HG03196 (cell line): ENCODE data around the gene ZNF367.

Source experiments
- ATAC-seq: cut with Tn5 transposase; IDR thresholded peaks from one replicate; pipeline ENCODE4 v1.9.1; 2021; ENCODE audit not compliant: unreplicated experiment

The ZNF367 gene

DNA sequence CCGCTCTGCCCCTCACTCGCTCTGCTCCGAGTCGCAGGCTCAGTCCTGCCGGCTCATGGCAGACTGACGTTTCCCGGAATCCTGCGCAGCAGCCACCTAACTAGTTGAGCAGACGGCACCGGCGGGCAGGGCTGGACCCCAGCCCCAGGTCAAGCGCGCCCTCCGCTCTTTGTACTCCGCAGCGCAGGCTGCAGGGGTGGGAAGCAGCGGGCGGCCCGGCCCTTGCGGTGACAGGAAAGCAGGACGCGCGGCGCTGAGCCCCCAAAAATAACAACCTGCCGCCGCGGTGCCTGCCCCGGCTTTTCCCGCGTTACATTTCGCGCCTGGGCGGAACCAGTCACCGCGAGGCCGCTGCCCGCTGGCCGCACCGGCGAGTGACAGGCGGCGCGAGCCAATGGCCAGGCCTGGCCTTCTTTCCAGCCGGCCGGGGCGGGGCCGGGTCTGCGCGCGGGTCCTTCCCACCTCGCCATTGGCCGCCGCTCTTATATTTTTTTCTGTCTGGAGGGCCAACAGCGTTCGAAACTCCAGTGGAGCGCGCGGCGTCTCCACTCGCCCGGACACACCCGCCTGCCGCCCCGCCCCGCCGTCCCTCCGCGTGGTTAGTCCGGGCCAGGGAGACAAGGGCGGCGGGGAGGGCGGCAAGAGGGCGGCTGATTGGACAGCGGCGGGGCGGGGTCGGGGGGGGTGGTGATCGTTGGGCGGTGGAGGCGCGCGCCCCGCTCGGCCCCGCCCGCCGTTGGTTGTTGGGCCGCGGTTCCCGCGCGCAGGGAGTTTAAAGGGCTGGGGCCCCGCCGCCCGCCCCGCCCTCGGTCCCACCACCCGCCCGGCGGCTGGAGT lies at the start of gene ZNF367:
Gene ZNF367, minus strand, starts transcription at position 288 of the 837 bp plus-strand sequence. CDS start 338 bp downstream, outside the sequence.
- peak; percentile 61 for ATAC-seq

DNA sequence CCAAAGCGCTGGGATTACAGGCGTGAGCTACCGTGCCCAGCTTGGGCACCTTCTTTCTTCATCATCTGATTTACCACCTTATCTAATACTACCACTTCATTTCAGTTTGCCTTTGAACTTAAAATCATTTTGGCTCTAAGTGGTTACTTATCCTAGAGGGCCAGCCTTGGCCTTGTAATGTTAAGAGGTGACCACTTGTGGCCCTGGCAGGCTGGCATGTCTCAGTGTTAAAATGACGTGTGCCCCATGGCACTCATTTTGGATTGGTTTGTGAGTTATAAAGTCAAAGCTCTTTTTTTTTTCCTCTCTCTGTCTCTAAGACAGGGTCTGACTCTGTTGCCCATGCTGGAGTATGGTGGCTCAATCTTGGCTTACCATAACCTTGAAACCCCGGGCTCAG lies 49.6 kb upstream of the ZNF367 start:
- no peak for ATAC-seq

DNA sequence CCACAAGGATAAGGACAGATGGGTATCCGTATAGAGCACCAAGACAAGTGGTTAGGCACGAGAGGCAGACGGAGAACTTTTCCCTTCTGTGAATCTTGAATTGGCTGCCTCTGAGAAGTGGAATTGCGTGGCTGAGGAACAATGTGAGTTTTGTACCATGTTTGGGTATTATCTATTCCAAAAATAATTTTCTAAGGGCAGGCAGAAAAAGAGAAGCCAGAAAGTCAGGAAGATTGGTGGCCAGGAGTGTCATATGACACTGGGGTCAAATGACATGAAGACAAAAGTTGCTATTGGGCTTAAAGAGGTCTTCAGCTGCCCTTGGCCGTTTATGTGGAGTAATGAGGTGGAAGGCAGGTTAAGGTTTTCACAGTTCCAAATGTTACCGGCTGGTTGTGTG lies 46.3 kb upstream of the ZNF367 start:
- no peak for ATAC-seq

DNA sequence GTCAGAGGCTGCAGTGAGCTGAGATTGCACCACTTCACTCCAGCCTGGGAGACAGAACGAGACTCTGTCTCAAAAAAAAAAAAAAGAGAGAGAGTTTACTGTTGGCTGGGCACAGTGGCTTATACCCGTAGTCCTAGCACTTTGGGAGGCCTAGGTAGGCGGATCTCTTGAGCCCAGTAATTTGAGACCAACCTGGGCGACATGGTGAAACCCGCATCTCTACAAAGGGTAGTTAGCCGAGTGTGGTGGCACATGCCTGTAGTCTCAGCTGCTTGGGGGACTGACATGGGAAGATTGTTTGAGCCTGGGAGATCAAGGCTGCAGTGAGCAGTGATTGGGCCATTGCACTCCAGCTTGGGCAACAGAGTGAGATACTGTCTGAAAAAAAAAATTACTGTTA lies 44.4 kb upstream of the ZNF367 start:
- ATAC-seq, result no peak

DNA sequence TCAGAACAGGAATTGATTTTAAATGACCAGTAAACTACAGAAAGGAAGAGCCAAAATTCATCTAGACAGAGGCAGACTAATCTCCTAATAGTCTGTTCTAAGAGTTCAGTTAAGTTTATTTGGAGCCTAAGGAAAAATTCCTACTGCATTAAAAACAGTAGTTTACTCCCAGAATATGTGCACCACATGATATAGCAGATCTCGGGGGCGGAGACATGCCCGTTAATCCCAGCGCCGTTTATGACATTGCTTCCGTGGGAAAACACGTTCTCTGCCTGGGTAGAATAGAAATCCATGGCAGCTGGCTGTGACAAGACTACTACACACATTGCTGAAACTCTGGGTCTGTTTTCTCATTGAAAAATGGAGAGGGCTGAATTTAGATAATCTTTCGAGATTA lies 43.2 kb upstream of the ZNF367 start:
- no peak for ATAC-seq

DNA sequence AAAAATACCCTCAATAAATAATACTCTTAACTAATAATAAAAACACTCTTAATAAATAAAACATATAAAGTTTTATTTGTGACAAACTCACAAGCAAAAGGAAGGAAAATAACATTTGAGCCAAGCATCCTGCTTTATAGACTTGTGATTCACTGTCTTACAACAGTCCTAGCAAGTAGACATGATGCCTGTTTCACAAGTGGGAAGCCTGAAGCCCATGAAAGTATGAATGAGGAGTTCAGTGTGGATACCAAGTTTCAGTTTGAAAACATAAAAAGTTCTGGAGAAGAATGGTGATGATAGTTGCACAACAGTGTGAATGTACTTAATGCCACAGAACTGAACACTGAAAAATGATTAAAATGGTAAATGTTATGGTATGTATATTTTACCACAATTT lies 42.7 kb upstream of the ZNF367 start:
- ATAC-seq, result no peak

DNA sequence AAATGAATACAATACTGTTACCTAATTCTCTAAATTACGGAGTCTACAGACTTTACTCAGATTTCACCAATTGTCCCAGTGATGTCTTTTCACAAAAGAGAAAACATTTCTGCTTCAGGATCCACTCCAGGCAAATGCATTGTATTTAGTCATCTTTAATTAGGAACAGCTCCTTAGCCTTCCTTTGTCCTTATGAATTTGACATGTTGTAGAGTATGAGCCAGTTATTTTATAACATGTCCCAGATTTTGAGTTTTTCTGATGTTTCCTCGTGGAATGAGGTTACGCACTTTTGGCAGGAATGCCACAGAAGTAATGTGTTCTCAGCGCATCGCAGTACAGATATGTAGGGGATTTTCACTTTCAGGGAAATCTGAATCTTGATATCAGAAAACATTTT lies 42.3 kb upstream of the ZNF367 start:
- no peak for ATAC-seq

DNA sequence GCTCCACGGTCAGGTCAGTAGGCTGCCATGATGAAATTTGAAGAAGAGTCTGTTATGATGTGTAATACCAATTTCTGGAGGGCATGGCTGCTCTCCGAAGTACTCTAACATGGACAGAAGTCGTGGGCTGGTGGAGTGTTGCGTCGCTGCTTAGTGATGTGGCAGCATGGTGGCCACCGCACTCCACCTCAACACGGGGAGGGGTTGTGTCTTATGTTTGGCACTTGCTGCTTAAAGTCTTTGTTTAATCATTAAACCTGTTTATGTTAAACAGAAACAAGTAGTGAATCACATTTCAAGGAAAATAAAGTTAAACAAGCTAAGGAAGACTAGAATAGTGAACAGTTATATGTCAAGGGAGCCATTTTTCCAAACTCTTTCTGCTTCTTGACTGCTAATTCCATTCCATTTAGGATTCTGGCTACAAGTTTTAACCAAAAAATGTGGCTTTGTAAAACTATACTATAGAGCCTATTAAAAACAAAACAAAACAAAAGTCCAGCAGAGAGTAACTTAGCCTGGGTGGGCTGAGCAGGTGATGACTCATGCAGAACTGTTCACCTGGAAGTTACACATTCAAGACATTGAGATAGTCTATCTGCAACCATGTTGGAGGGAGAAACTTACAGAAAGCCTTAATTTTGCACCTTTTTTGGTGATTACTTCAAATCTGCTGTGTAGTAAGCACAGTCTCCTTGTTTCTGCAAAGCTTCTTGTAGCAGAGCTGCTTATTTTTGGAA lies 41.3 kb upstream of the ZNF367 start:
- no peak for ATAC-seq

DNA sequence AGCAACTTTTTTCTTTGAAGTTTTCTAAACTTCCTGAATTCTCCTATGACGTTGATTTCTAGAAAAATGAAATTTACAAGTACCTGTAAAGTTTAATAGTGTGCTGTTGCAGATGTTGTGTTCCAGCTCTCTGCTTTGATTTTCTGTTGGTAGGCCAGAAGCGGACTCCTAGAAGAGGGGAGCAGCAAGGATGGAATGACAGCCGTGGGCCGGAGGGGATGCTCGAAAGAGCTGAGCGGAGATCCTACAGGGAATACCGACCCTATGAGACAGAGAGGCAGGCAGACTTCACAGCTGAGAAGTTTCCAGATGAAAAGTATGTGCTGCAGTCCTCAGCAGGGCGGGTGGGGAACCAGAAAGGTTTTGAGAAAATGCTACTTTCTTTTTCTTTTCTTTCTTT lies 40.1 kb upstream of the ZNF367 start:
- ATAC-seq, result no peak

DNA sequence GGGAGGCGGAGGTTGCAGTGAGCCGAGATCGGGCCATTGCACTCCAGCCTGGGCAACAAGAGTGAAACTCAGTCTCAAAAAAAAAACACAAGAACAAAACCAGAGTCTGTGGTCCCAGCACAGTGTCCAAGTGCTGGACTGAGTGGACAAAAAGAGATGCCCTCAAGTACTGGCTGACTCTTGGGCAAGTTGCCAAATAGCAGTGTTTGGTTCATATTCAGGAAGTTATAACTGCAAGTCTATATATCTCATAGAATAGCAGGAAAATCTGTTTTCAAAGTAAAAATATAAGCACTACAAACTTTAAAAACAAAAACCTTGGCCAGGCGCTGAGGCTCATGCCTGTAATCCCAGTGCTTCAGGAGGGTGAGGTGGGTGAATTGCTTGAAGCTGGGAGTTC lies 39.1 kb upstream of the ZNF367 start:
- no peak for ATAC-seq

DNA sequence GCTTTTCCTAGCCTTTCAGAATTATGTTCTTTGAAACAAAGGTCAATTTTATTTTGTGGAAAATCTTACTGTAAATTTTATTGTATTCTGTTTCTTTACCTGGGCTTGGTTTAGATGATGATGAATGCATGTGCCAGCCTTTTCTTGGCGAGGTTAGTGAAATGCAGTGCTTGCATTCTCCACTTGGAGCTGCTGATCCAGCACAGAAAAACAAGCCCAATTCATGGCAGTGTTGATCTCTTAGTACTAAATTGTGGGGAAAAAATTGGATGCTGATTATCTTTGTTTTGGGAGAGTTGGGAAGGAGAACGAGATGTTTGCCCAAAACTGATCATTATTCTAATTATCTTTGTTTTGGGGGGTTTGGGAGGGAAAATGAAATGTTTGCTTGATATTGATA lies 35.5 kb upstream of the ZNF367 start:
- ATAC-seq, result no peak

DNA sequence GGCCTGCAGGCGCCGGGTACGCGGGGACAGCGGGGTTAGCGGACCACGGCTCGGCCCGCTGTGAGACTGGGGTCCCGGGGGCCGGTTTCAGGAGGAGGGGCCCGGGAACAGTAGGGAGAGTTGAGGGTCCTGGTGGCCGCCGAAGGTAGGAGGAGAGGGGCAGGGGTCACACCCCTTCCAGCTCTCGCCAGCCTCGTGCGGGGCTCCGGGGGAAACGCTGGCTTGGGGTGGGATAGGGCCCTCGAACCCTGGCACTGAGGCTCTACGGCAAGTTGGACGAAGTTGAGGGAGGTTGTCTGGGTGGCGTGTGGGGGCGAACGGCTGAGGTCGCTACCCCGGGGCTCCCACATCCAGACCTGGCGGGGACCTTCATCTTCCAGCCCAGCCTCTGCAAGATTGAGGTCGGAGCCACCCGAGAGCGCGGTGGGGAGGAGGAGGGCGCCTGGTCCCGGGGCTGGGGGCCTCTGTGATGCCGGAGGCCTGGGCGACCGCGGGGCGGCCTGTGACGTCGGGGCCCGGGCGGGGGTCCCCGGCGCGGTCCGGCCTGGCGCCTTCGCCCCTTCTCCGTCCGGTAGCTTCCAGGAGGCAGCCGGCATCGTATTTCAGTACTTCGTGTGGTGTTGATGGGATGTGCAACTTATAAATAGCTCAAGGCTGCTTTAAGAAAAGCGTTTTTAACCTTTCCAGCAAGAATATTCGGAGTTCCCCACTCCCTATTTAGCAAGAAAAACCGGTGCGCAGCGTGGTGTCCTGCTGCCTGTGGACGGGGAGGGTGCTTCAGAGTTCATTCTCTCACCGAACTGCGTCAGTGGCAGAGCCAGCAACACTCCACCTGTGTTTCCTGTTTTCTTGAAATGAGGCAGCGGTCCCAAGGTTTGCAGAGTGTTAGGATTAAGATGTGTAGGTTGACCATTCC lies 32.7 kb upstream of the ZNF367 start:
- ATAC-seq, result no peak

DNA sequence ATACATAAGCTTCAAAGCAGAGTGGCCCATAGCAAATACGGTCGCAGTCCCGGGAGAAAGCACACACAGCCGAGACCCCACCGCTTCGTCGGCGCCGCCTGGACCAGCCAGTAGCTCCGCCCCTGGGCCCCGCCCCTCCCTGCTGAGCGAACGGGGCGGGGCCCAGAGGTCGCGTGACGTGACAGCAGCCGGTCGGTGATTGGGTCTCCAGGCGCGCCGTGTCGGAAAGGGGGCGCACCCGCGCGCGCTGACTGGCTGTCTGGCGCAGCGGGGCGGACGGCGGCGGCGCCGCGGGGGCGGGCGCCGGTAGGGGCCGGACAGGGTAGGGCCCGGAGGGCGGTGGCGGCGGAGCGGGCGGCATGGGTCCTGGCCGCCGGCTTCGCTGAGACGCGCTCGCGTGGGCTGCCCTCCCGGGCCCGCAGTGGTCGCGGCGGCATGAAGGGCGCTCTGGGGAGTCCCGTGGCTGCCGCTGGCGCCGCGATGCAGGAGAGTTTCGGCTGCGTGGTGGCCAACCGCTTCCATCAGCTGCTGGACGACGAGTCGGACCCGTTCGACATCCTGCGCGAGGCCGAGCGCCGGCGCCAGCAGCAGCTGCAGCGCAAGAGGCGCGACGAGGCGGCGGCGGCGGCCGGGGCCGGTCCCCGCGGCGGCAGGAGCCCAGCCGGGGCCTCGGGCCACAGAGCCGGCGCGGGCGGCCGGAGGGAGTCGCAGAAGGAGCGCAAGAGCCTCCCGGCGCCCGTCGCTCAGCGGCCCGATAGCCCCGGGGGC lies 31.9 kb upstream of the ZNF367 start, which contains the start of gene HABP4:
Gene HABP4, plus strand, starts transcription at position 325 of the 768 bp plus-strand sequence. Its CDS starts 111 bp downstream, at position 436.
- ATAC-seq, result peak; percentile 93

DNA sequence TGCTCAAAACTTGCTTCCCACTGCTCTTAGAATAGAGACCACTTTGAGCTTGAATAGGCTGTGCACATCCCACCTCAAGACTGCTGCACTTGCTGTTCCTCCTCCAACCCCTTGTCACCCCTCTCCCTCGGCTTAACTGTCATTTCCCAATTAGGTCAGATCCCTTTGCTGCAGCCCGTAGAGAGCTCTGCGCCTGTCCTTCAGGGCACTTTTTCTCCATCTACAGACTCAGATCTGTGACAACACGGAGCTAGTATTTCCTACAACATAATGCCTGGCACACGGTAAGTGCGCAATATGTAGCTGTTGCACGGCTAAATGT lies 31.3 kb upstream of the ZNF367 start:
- ATAC-seq, result no peak

DNA sequence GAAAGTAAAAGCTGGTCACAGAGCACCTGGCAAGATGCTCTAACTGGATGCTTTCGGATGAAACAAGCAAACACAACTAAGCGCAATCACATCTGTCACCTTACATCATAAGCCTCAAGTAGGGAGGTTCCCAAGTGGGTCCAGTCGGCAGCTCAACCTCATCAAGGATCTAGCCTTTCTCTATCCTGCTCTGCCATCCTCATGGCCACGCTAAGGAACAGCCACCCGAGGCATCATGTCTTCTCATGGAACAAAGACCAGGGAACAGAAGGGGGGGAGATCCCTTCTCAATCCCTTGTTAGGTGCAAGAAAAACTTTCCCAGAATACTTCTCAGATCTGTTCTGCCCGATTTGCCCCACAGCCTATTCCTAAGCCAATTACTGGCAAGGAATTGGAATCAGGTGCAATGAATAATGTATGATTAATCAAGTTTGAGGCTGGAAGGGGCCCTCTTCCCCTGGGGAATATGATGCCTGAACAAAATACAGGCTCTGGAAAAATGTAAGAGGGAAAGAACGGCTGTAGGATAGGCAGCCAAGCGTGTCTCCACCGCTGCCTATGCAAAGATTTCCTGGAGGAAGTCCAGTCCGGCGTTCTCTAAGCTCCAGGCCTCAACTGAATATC lies 30.5 kb upstream of the ZNF367 start:
- no peak for ATAC-seq

DNA sequence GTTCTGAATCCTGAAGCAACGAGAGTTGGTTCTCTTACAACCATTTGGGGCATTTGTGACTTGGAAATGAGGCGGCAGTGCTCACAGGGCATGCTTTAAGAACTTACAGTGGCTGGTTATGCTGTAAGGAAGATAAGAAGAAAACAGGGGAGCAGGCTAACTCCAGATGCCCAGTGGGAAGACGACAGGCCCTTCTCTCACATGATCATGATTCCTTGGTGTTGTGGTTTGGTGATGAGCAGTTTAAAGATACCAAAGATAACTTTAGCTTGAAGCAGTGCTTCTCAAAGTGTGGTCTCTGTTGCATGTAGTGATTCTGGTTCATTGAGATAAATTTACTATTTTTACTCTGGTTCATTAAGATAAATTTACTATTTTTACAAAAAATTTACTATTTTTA lies 29.2 kb upstream of the ZNF367 start:
- ATAC-seq, result no peak

DNA sequence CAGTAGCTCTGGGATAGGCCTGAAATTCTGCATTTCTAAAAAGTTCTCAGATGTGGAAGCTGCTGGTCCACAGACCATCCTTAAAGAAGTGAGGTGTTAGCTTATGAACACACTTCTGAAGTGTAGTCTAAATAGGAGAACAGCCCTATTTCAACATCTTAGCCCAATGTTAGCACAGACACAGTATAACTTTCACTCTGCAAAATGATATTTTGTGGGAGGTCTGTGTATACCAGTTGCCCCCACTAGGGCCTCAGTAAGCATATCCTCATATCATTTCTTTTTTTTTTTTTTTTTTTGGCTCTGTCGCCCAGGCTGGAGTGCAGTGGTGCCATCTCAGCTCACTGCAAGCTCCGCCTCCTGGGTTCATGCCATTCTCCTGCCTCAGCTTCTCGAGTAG lies 24.3 kb upstream of the ZNF367 start:
- no peak for ATAC-seq

DNA sequence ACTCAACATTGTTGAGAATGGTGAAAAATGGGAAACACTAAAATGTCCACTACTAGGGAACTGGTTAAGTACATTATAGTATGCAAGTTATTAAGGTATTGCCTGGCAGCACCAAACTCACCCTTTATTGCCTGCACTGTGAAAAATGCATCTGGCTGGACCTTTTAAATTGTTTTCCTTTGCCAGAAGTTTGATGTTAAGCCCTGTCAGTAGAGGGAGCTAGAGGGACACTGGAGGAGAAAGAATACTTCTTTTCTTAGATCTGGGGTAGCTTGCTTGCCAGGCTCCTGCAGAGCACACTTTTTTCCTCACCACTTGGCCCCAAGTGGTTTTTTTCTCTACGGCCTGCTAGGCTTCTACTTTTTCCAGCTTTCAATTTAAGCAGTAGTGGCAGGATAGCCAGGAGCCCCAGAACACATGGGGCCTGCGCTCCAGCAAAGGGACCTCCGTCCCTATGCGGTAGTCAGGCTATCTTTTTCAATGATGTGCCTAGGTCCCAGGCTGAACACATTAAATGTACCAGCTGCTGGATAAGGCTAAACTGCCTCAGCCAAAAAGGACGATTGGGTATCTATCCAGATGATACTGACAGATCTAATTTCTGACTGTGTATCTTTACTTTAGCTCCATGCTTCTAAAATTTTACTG lies 23.8 kb upstream of the ZNF367 start:
- no peak for ATAC-seq

DNA sequence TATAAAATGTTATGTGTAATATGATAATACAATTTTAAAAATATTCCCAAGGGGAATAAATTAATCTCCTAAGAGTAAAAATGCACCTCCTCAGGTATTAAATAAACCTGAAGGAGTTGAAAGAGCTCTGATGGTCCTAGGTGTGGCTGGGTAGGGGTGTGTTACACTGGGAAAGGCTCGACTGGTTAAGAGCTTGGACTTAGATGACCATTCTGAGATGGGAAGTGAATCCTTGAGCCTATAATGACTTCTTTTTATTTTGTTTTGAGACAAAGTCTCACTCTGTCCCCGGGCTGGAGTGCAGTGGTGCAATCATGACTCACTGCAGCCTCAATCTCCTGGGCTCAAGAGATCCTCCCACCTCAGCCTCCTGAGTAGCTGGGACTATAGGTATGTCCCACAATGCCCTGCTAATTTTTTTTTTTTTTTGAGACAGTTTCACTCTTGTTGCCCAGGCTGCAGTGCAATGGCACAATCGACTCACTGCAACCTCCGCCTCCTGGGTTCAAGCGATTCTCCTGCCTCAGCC lies 22.6 kb upstream of the ZNF367 start:
- no peak for ATAC-seq
